Mammary epithelial cell (primary cell): ENCODE results near the gene NDUFV3.

Experiments
- CTCF ChIP-seq, 2 donors: IDR thresholded peaks in 1 of 2; conservative IDR thresholded peaks in 1 of 2; 2 replicates each; pipeline ENCODE4 v1.5.1; 2011 to 2012; ENCODE audit warnings: inconsistent platforms in 2 of 2, low read length in 2 of 2, mild to moderate bottlenecking in 2 of 2, control low read depth in 1 of 2, low read depth in 1 of 2; ENCODE audit not compliant: insufficient read depth in 1 of 2; ENCODE audit errors: extremely low read depth in 1 of 2
- EZH2 ChIP-seq: IDR thresholded peaks from 2 replicates; pipeline ENCODE4 v1.6.1; 2012; ENCODE audit warnings: low read length, inconsistent platforms, borderline replicate concordance

DNA sequence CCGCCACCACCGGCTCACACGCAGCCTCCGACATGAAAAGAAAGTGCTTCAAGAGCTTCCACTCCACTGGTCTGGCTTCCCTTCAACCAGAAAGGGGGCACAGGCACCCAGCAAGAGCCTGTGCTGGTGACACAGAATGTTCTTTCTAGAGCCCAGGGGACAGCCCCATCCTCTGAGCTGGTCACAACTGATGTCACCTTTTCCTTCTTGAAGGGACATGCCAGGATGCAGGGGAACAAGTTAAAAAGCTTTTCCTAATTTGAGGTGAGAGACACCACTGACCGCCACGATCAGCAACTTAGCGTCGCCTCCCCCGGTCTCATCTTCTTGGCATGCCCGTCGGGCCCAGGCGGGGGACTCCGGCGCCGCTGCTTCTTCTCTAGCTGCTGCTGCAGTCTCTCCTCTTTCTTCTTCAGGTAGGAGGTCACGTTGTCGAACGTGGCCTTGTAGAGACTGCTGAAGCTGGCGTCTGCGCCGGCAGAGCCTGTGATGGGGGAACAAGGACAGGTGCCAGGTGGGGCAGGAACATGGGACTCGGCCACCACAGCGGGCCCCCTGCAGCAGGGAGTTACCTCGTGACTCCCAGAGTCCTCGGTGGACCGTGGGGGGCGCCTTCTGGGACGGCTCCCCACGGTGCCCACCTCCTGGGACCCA, 43.2 kb upstream of the NDUFV3 start:
- no peak for TF ChIP-seq CTCF (conservative IDR thresholded peaks at IDR 0.05 in 1 of 2, IDR thresholded peaks at IDR 0.05 in 1 of 2; ENCODE audit: extremely low read depth in 1 of 2, insufficient read depth in 1 of 2, low read depth in 1 of 2, low read length in 2 of 2)
- no peak for TF ChIP-seq EZH2
